Mucosa of descending colon (tissue), 3 donors: ENCODE measurements around the gene DIAPH2. TPM values are rescaled to one million over a fixed set of nuclear protein-coding genes. Genes with fewer than 3 reads are reported as not detected.

Experiments
- ATAC-seq: fragments of 200-7000 bp; cut with Tn5 transposase; one replicate; pipeline ENCODE4 v1.9.1; 2020; ENCODE audit warnings: mild to moderate bottlenecking, moderate library complexity
- DNase-seq, 3 donors: peaks; one replicate each; pipeline ENCODE4 v3.0.0-alpha.2; 2020
- H3K36me3 ChIP-seq: fragments of 200-600 bp; one replicate; pipeline ENCODE4 v1.8.0; 2021; ENCODE audit warnings: low read depth, mild to moderate bottlenecking
- H3K4me1 ChIP-seq: fragments of 200-600 bp; one replicate; pipeline ENCODE4 v1.8.0; 2021; ENCODE audit warnings: low read depth, mild to moderate bottlenecking
- H3K4me3 ChIP-seq: fragments of 200-600 bp; one replicate; pipeline ENCODE4 v1.8.0; 2021; ENCODE audit warnings: mild to moderate bottlenecking
- H3K9me3 ChIP-seq: fragments of 200-600 bp; one replicate; pipeline ENCODE4 v1.8.0; 2021; ENCODE audit warnings: mild to moderate bottlenecking
- CTCF ChIP-seq: fragments of 200-600 bp; IDR thresholded peaks from one replicate; pipeline ENCODE4 v1.8.0; 2022; ENCODE audit warnings: antibody characterized with exemption, mild to moderate bottlenecking
- intact Hi-C, 2 donors: fragments of 100-400 bp; cut with DNase I in 1 of 2; cut with micrococcal nuclease in 1 of 2; formaldehyde crosslinking; loops; one replicate each; pipeline versions ENCODE4 v1.11.0 to v1.11.1; 2022; cut with DNase I, micrococcal nuclease
- total RNA-seq, 3 donors: library from RNA; stranded (reverse); fragmentation: NEBNext Ultra II Directional in 2 of 3; extraction: Animal tissue kit (Norgen Biotek cat#: 25700) in 2 of 3; gene quantifications; one replicate each; pipeline versions ENCODE4 v1.2.1 to v1.2.4, GENCODE V29; 2021 to 2023
- donor health status: DM: no; HTN: no; CAD: no; lungs with moderate emphysema.
- donor health status: DM: no; HTN: no; CAD: no.
- donor health status: DM: no; HTN: yes; CAD: no.

The DIAPH2 gene
- total RNA-seq, 3 donors from 2014 or later = 26.7 to 40.2 (median 29.6) TPM

GRCh38 chrX:97320305-97320704, 635.7 kb downstream of the DIAPH2 start:
- no peak for ATAC-seq
- Histone ChIP-seq H3K9me3 (no peaks in the 10 kb centered on the region), H3K36me3 (no peaks in the 10 kb centered on the region), H3K4me3 (no peak overlapping the region), H3K4me1 (no peaks in the 10 kb centered on the region)
- intact Hi-C loops = no loop called here
- no peak for TF ChIP-seq CTCF
- no peak for DNase-seq

GRCh38 chrX:97322401-97322800, 637.8 kb downstream of the DIAPH2 start:
- intact Hi-C loops = no loop called here
- no peak for TF ChIP-seq CTCF
- no peak overlapping the region for H3K4me3 ChIP-seq
- H3K9me3 ChIP-seq = no peaks in the 10 kb centered on the region
- ATAC-seq = no peak
- H3K36me3 ChIP-seq = no peaks in the 10 kb centered on the region
- no peaks in the 10 kb centered on the region for H3K4me1 ChIP-seq
- DNase-seq = no peak

- Histone ChIP-seq H3K36me3 (no peaks in the 10 kb centered on the region), H3K4me3 (no peak overlapping the region)
- no peak for ATAC-seq
These were observed 641.8 kb downstream of the DIAPH2 start for GRCh38 chrX:97326456-97326855.

GRCh38 chrX:97328853-97329390, 644.3 kb downstream of the DIAPH2 start:
- H3K4me1 ChIP-seq = no peaks in the 10 kb centered on the region
- no peaks in the 10 kb centered on the region for H3K36me3 ChIP-seq
- ATAC-seq = no peak
- no peak overlapping the region for H3K4me3 ChIP-seq
- no peak for DNase-seq
- intact Hi-C loops = no loop called here
- TF ChIP-seq CTCF = no peak
- H3K9me3 ChIP-seq = no peaks in the 10 kb centered on the region

More at GRCh38 chrX:97326456-97326855, 641.8 kb downstream of the DIAPH2 start:
- Histone ChIP-seq H3K4me1 (no peaks in the 10 kb centered on the region), H3K9me3 (no peaks in the 10 kb centered on the region)
- DNase-seq = no peak
- TF ChIP-seq CTCF = no peak
- intact Hi-C loops = no loop called here

- H3K9me3 ChIP-seq = no peaks in the 10 kb centered on the region
- H3K4me3 ChIP-seq = no peak overlapping the region
- no peak for TF ChIP-seq CTCF
- DNase-seq (no peak), ATAC-seq (no peak)
- no peaks in the 10 kb centered on the region for H3K4me1 ChIP-seq
- intact Hi-C loops = no loop called here
- H3K36me3 ChIP-seq = no peaks in the 10 kb centered on the region
These were observed 645.5 kb downstream of the DIAPH2 start for GRCh38 chrX:97330151-97330550.

GRCh38 chrX:97332963-97333362, 648.3 kb downstream of the DIAPH2 start:
- Histone ChIP-seq H3K4me3 (no peak overlapping the region), H3K4me1 (no peaks in the 10 kb centered on the region), H3K36me3 (no peaks in the 10 kb centered on the region), H3K9me3 (no peaks in the 10 kb centered on the region)
- intact Hi-C loops = no loop called here
- DNase-seq (no peak), ATAC-seq (no peak)
- TF ChIP-seq CTCF = no peak
